ENCODE data around the gene HK1.

The HK1 gene

GRCh38 chr10:69340695-69341094, 62.4 kb downstream of the HK1 start:
- ATAC-seq: no peak

GRCh38 chr10:69343905-69344304, 65.6 kb downstream of the HK1 start:
- no peak for ATAC-seq
- no peak for TF ChIP-seq ARNTL (CRISPR knock-in tag; IDR thresholded peaks at IDR 0.05; ENCODE audit: borderline replicate concordance, low read depth)
- TF ChIP-seq ZNF70 (CRISPR knock-in tag; IDR thresholded peaks at IDR 0.05): no peak
- no peak for TF ChIP-seq PATZ1 (CRISPR knock-in tag; IDR thresholded peaks at IDR 0.05; ENCODE audit: borderline replicate concordance)
- no peak for TF ChIP-seq SNAI2 (CRISPR knock-in tag; IDR thresholded peaks at IDR 0.05)

More at GRCh38 chr10:69340695-69341094, 62.4 kb downstream of the HK1 start:
- no peak for TF ChIP-seq SNAI2 (CRISPR knock-in tag; IDR thresholded peaks at IDR 0.05)
- no peak for TF ChIP-seq CSRNP3 (CRISPR knock-in tag; IDR thresholded peaks at IDR 0.05)
- TF ChIP-seq ZNF8 (CRISPR knock-in tag; IDR thresholded peaks at IDR 0.05): no peak
- TF ChIP-seq GLIS3 (CRISPR knock-in tag; IDR thresholded peaks at IDR 0.05): no peak
- TF ChIP-seq ARNTL (CRISPR knock-in tag; IDR thresholded peaks at IDR 0.05; ENCODE audit: borderline replicate concordance, low read depth): no peak
- no peak for TF ChIP-seq ISL1 (CRISPR knock-in tag; IDR thresholded peaks at IDR 0.05)
- no peak for TF ChIP-seq TOX (CRISPR knock-in tag; IDR thresholded peaks at IDR 0.05; ENCODE audit: borderline replicate concordance)
- no peak for TF ChIP-seq ZNF565 (CRISPR knock-in tag; conservative IDR thresholded peaks at IDR 0.05; ENCODE audit: low read depth)
- no peak for TF ChIP-seq TSHZ2 (CRISPR knock-in tag; IDR thresholded peaks at IDR 0.05)

- TF ChIP-seq CSDC2 (CRISPR knock-in tag; IDR thresholded peaks at IDR 0.05) (no peak), ESRRG (CRISPR knock-in tag; IDR thresholded peaks at IDR 0.05) (no peak), ARNTL (CRISPR knock-in tag; IDR thresholded peaks at IDR 0.05; ENCODE audit: borderline replicate concordance, low read depth) (no peak), PATZ1 (CRISPR knock-in tag; IDR thresholded peaks at IDR 0.05; ENCODE audit: borderline replicate concordance) (no peak), GLIS3 (CRISPR knock-in tag; IDR thresholded peaks at IDR 0.05) (no peak), ZFP30 (CRISPR knock-in tag; IDR thresholded peaks at IDR 0.05) (no peak), RARB (CRISPR knock-in tag; IDR thresholded peaks at IDR 0.05) (no peak), ZNF70 (CRISPR knock-in tag; IDR thresholded peaks at IDR 0.05) (no peak), TCF4 (CRISPR knock-in tag; IDR thresholded peaks at IDR 0.05; ENCODE audit: borderline replicate concordance) (no peak), CSRNP3 (CRISPR knock-in tag; IDR thresholded peaks at IDR 0.05) (no peak), ZNF565 (CRISPR knock-in tag; conservative IDR thresholded peaks at IDR 0.05; ENCODE audit: low read depth) (no peak)
- no peak for ATAC-seq
Measured at GRCh38 chr10:69344591-69345252, 66.4 kb downstream of the HK1 start.

GRCh38 chr10:69345402-69345801, 67.1 kb downstream of the HK1 start:
- no peak for ATAC-seq
- no peak for TF ChIP-seq ZNF70 (CRISPR knock-in tag; IDR thresholded peaks at IDR 0.05)
